Stimulated activated CD8-positive, alpha-beta memory T cell treated with anti-CD3 and anti-CD28 coated beads, Interleukin-12 subunit alpha, Interleukin-12 subunit beta, amount 100 ng/mL, for 1 hour (primary cell): ENCODE results near the gene EYA4.
"Not testable (repeated sequence)": the region's sequence is repeated elsewhere in the genome, so short reads cannot be mapped to it uniquely, and the experiment has no call there.

Source experiments
- DNase-seq: peaks from one replicate; pipeline ENCODE4 v3.0.0-alpha.2; 2020; ENCODE audit warnings: low read depth

EYA4 gene

GRCh38 chr6:133353061-133353460, 111.9 kb downstream of the EYA4 start:
- no peak for DNase-seq

DNA sequence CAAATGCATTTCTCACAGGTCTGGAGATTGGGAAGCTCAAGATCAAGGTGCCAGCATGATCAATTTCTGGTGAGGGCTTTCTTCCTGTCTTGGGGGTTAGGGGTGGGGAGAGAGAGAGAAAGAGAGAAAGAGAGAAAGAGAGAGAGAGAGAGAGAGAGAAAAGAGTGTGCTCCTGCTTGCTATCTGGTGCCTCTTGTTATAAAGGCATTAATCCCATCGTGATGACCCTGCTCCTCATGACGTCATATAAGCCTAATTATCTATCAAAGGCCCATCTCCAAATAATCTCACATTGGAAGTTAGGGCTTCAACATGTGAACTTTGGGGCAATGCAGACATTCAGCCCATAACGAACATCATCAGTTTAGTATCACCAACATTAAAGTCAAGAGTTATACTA, 114.8 kb downstream of the EYA4 start:
- no peak for DNase-seq

DNA sequence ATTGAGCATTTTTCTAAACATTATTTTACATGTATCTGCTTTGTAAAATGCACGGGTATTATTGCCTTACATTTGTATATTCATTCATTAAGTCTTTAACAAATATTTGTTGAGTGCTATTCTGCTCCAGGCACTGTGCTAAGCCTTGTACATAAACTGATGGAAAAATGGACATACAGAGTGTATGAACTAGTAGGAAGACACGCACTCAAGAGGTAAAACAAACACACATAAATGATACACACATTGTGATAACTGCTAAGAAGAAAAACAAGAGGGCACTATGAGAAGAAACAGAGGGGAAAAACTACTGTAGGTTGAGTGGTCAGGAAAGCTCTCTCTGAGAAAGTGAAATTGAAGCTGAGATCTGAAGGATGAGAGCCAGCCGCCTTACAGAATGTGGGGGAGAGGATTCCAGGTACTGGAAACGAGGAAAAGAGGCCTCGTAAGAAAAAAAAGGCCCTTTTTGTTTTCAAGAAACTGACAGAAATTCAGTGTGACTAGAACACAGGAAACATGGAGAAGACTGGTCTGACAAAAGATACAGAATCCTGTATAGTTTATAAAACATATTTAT, 117.5 kb downstream of the EYA4 start:
- DNase-seq = no peak

GRCh38 chr6:133359256-133359655, 118.1 kb downstream of the EYA4 start:
- no peak for DNase-seq

- DNase-seq = no peak
These were observed 118.6 kb downstream of the EYA4 start for GRCh38 chr6:133359760-133360159.

DNA sequence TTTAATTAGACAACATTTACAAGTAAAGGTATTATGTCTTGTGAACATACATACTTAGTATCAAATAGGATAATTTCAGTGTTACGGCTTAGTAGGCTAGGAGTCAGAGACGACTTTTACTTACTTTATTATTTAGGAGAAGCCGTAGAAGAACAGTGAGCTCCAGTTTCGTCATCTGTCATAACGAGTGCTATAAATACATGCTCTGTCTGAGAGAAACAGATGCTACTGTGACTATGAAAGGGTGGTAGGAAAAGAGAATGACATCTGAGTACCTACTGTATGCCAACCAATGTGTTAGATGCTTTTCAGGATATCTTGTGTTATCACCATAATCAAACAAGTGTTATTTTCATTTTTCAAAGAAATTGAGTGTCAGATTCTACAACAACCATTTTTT, 119.0 kb downstream of the EYA4 start:
- DNase-seq = no peak

DNA sequence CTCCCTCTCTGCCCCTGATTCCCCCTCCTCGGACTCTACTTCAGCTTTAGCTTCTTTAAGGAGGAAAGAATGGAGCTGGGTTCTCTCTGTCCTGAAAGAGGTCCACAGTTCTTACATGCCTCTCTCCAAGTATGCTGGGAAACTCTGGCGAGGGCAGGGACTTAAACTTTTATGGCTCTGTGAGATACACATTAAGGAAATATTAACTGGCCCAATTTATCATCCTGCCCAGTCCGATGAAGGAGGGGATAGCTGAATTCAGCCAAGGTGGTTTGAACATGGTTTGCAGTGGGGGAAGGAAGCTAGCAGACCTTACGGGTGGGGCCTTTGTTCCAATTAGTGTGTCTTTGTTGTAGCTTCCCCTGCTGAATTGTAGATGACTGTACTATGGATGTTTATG, 121.7 kb downstream of the EYA4 start:
- DNase-seq = no peak

GRCh38 chr6:133368664-133369063, 127.5 kb downstream of the EYA4 start:
- no peak for DNase-seq

- DNase-seq = no peak
These were observed 128.7 kb downstream of the EYA4 start for GRCh38 chr6:133369773-133370272.

GRCh38 chr6:133376743-133377142, 135.6 kb downstream of the EYA4 start:
- DNase-seq = no peak

- DNase-seq = no peak
These were observed 136.1 kb downstream of the EYA4 start for GRCh38 chr6:133377219-133377618.

DNA sequence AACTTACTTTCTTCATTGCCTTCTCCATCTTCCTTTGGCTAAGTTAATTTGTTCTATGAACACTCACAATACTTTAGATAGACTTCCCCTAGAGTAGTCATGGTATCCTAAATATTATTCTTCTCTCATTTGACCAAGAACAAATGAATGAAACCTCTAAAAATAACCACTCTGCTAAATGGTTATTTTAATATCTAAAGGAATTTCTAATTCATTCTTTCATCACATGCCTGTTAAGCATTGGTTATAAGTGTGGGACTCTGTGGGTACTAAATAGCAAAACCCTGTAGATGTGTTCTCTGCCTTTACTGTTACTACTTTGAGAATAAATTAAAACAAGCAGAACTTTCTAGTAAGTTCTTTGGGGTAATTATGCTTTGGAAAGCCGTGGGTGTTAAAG, 138.9 kb downstream of the EYA4 start:
- no peak for DNase-seq

- DNase-seq = no peak
These were observed 139.6 kb downstream of the EYA4 start for GRCh38 chr6:133380723-133381122.

- DNase-seq = no peak
These were observed 147.6 kb downstream of the EYA4 start for GRCh38 chr6:133388731-133389130.

- DNase-seq = no peak
These were observed 149.0 kb downstream of the EYA4 start for GRCh38 chr6:133390168-133390567.

GRCh38 chr6:133392015-133392414, 150.9 kb downstream of the EYA4 start:
- no peak for DNase-seq

- DNase-seq = no peak
These were observed 151.5 kb downstream of the EYA4 start for GRCh38 chr6:133392641-133393040.

GRCh38 chr6:133393891-133394290, 152.7 kb downstream of the EYA4 start:
- no peak for DNase-seq

DNA sequence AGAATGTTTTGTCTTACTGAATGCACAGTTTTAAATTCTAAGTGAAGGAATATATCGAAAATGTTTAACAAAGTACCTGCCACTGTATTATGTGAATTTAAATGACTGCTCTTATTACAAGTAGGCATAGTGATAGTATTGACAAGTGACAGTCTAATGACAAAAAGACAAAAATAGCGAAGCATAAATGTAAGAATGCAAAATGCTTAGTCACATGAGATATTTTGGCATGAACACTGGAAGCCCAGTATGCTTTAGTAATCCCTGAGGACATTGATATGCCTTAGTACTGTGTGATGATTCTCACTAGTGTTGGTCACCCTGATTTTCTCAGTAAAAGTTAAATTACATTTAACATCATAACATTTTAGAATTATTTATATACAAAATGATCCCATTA, 153.5 kb downstream of the EYA4 start:
- no peak for DNase-seq

DNA sequence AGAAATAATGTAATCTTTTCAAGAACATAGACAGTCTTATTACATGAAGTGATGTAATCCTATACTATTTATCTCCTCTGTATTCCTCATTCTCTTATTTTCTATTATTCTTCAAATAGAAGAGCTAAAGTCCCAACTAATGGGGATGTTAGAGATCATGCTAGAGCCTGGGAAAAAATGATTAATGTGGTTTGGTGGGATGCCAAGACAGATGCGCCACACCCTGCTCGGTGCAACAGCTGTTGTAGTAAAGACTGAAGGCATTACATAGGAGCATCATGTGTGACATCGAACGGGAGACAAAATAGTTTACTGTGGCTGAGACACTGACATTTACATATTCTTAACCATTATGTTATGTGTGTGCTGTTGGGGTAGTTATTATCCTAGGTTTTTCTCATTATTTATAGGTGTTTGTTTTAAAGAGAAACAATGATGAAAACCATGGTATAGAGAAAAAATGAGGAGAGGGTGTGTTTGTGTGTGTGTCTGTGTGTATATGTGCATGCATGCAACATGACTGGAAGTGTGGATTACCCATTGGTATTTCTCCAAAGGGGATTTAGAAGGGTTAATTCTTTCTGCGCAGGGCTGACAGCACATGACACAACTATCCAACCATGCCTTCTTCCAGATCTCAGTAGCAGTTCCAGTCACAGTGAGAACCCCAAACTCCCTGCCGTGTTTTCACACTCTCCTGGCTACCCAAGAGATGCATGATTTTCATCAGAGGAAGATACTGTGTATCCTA, 155.3 kb downstream of the EYA4 start:
- no peak for DNase-seq

DNA sequence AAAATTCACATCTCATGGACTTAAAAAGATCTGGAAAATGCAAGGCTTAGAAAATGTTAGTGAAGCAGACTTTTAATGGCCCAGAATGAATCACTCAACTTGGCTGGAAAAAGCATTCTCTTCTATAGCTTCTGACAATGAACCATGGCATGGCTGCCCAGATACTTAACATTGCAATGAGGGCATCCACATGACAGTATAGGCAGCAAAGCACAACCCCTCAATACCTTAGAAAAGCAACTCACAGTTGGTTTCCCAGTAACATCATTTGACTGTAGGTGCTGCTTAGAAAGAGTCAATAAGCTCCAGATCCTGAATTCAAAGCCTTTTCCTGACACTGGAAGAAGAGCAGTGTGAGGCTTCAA, 155.8 kb downstream of the EYA4 start:
- DNase-seq = no peak

DNA sequence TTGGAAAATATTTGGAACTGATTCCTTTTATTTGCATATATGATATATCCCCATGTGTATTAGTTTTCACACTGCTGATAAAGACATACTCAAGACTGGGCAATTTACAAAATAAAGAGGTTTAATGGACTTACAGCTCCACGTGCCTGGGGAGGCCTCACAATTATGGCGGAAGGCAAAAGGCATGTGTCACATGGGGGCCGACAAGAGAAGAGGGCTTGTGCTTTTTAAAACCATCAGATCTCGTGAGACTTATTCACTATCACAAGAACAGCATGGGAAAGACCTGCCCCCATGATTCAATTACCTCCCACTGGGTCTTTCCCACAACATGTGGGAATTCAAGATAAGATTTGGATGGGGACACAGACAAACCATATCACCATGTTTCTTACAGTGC, 156.4 kb downstream of the EYA4 start:
- not testable (repeated sequence) for DNase-seq

- DNase-seq = no peak
These were observed 158.3 kb downstream of the EYA4 start for GRCh38 chr6:133399426-133399825.

DNA sequence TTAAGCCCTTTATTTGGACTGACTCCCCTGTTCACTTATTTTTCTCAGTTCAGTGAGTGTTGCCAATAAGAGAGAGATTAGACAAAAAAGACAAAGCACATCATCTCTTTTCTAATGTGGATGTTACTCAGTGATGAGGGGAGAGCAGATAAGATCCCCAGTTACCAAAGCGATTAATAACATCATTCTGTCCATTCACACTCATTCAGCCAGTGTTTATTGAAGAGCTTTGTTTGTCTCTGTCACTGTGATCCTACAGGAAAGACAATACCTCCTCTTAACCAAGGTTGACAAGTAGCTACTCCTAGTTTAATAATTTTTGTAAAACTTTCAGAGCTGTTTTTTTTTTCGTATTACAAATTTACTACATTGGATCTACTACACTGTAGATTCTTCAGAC, 163.0 kb downstream of the EYA4 start:
- no peak for DNase-seq
